SK-N-MC (cell line): Measurements from ENCODE around the gene GPR137C.

Experiments
- EZH2 ChIP-seq: fragments of 200-600 bp; sonication (generic); IDR thresholded peaks from one replicate; pipeline ENCODE4 v1.6.1; 2017; ENCODE audit warnings: antibody characterized with exemption
- FOXP2 ChIP-seq: optimal IDR thresholded peaks from 2 replicates; pipeline ENCODE3; 2011; ENCODE audit warnings: mild to moderate bottlenecking, moderate library complexity; ENCODE audit not compliant: insufficient read depth; ENCODE audit errors: extremely low read length, control extremely low read depth
- POLR2AphosphoS5 ChIP-seq: IDR thresholded peaks from 2 replicates; pipeline ENCODE4 v1.6.1; 2012; ENCODE audit warnings: mild to moderate bottlenecking, low read depth, low read length, borderline replicate concordance

DNA sequence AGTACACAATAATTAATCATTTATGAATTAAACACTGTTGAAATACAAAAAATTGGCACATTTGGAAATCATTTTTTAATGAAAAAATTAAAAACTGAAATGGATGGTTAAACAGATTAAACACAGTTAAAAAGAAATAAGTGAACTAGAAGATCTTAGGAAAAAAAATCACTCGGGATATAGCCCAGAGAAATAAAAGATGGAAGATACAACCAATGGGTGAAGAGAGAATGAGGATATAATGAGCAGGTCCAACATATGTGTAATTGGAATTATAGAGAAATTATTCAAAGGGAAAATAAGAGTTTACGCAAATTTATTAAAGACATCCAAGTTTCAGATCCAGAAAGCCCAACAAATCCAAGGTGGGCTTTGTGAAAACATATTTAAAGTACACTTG is 6.1 kb downstream of the GPR137C start:
- TF ChIP-seq EZH2 (no peak), POLR2AphosphoS5 (no peak), FOXP2 (no peak)
